ENCODE measurements around the gene PILRB. TPM values are rescaled to one million over a fixed set of nuclear protein-coding genes. Genes with fewer than 3 reads are reported as not detected.

Gene PILRB
- total RNA-seq, 1 donor from 2014 or later = 17.6 TPM

GRCh38 chr7:100407285-100408180 is 49.6 kb downstream of the PILRB start:
- peak; percentile 78 for DNase-seq (ENCODE audit: low read depth)

GRCh38 chr7:100411101-100411500 is 53.2 kb downstream of the PILRB start:
- no peak for DNase-seq (ENCODE audit: low read depth)

GRCh38 chr7:100413346-100413745 is 55.4 kb downstream of the PILRB start:
- no peak for DNase-seq (ENCODE audit: low read depth)

- DNase-seq (ENCODE audit: low read depth) = no peak
Measured at GRCh38 chr7:100413889-100414288, 56.0 kb downstream of the PILRB start.

- DNase-seq (ENCODE audit: low read depth) = no peak
Measured at GRCh38 chr7:100415448-100415847, 57.5 kb downstream of the PILRB start.

Other genes starting within 250 kb of the PILRB start
- gene TAF6, start 238.8 kb upstream of the PILRB start, total RNA-seq = 32.6 and 100 TPM in 2 replicates
- gene CNPY4, start 238.5 kb upstream of the PILRB start, total RNA-seq = 25.6 and 27.4 TPM in 2 replicates
- 1.6 and 2.0 TPM in 2 replicates for gene MBLAC1, start 231.2 kb upstream of the PILRB start, total RNA-seq
- gene LAMTOR4, start 209.2 kb upstream of the PILRB start, total RNA-seq = 58.4 and 86.1 TPM in 2 replicates
- 4.0 and 4.6 TPM in 2 replicates for gene TRAPPC14, start 199.4 kb upstream of the PILRB start, total RNA-seq
- 0.75 TPM in 1 of 2 replicates, not detected in the other for gene GAL3ST4, start 189.5 kb upstream of the PILRB start, total RNA-seq
- 1.6 and 2.3 TPM in 2 replicates for gene GPC2, start 180.7 kb upstream of the PILRB start, total RNA-seq
- not detected in 2 replicates for gene STAG3, start 180.2 kb upstream of the PILRB start, total RNA-seq
- not detected in 2 replicates for gene PVRIG, start 138.2 kb upstream of the PILRB start, total RNA-seq
- gene SPDYE3, start 50.4 kb upstream of the PILRB start, total RNA-seq = 0.05 TPM in 1 of 2 replicates, not detected in the other
- 0.35 and 2.0 TPM in 2 replicates for gene PILRA, start 15.4 kb downstream of the PILRB start, total RNA-seq
- 0.17 and 2.8 TPM in 2 replicates for gene ZCWPW1, start 70.6 kb downstream of the PILRB start, total RNA-seq
- gene MEPCE, start 71.7 kb downstream of the PILRB start, total RNA-seq = 18.2 and 28.2 TPM in 2 replicates
- 13.1 and 29.7 TPM in 2 replicates for gene PPP1R35, start 78.4 kb downstream of the PILRB start, total RNA-seq
- gene SPACDR, start 106.1 kb downstream of the PILRB start, total RNA-seq = not detected in 2 replicates
- 14.6 and 25.2 TPM in 2 replicates for gene TSC22D4, start 121.1 kb downstream of the PILRB start, total RNA-seq
- 0.20 TPM in 1 of 2 replicates, not detected in the other for gene NYAP1, start 125.8 kb downstream of the PILRB start, total RNA-seq
- gene AGFG2, start 181.1 kb downstream of the PILRB start, total RNA-seq = 4.2 and 8.2 TPM in 2 replicates
- not detected in 2 replicates for gene SAP25, start 215.8 kb downstream of the PILRB start, total RNA-seq
- 5.0 and 10.6 TPM in 2 replicates for gene LRCH4, start 228.0 kb downstream of the PILRB start, total RNA-seq
- gene FBXO24, start 228.2 kb downstream of the PILRB start, total RNA-seq = 0.35 TPM in 1 of 2 replicates, not detected in the other
- gene PCOLCE, start 244.2 kb downstream of the PILRB start, total RNA-seq = 1.9 and 2.3 TPM in 2 replicates

Data from renal cortical epithelial cell (primary cell).